HUES64 (cell line): ENCODE results near the gene WIPF3.

Source experiments
- H3K27ac ChIP-seq: 2 replicates; pipeline ENCODE4 v1.7.0; 2013; ENCODE audit warnings: low read depth, low read length, inconsistent platforms
- H3K27me3 ChIP-seq: 2 replicates; pipeline ENCODE4 v1.6.1; 2013; ENCODE audit warnings: mild to moderate bottlenecking, low read length; ENCODE audit not compliant: insufficient read depth
- H3K36me3 ChIP-seq: 2 replicates; pipeline ENCODE4 v1.6.1; 2013; ENCODE audit warnings: mild to moderate bottlenecking, low read length; ENCODE audit not compliant: insufficient read depth
- H3K4me1 ChIP-seq: 2 replicates; pipeline ENCODE4 v1.6.1; 2013; ENCODE audit warnings: mild to moderate bottlenecking, low read length, moderate library complexity; ENCODE audit not compliant: insufficient read depth
- H3K4me3 ChIP-seq: 2 replicates; pipeline ENCODE4 v1.5.1; 2013; ENCODE audit warnings: mild to moderate bottlenecking, low read length, moderate library complexity
- H3K9ac ChIP-seq: 2 replicates; pipeline ENCODE4 v1.6.1; 2013; ENCODE audit warnings: mild to moderate bottlenecking, low read depth, low read length
- H3K9me3 ChIP-seq: 2 replicates; pipeline ENCODE4 v1.6.1; 2013; ENCODE audit warnings: low read depth, low read length; ENCODE audit not compliant: insufficient read depth
- WGBS: fragments of 150-250, 120-280 bp; methylation state at CpG from one replicate; pipeline ENCODE4 v1.1.7; 2013; ENCODE audit warnings: missing lambda C conversion rate; 5-methylcytosine and 5-hydroxymethylcytosine counted together

The WIPF3 gene

GRCh38 chr7:29918850-29919249, 112.5 kb downstream of the WIPF3 start:
- Histone ChIP-seq H3K27me3 (no peaks in the 10 kb centered on the region), H3K27ac (no peak overlapping the region), H3K4me1 (no peaks in the 10 kb centered on the region), H3K9ac (no peak overlapping the region), H3K9me3 (no peaks in the 10 kb centered on the region), H3K36me3 (peaks cover 52% of the 10 kb centered on the region), H3K4me3 (no peak overlapping the region)
- 96% methylated on average over 4 of the region's 4 CpGs for WGBS

GRCh38 chr7:29919790-29920189, 113.5 kb downstream of the WIPF3 start:
- H3K27me3 ChIP-seq = no peaks in the 10 kb centered on the region
- no peak overlapping the region for H3K27ac ChIP-seq
- H3K9ac ChIP-seq = no peak overlapping the region
- peaks cover 62% of the 10 kb centered on the region for H3K36me3 ChIP-seq
- H3K4me1 ChIP-seq = no peaks in the 10 kb centered on the region
- no peaks in the 10 kb centered on the region for H3K9me3 ChIP-seq
- 99% methylated on average over 3 of the region's 5 CpGs for WGBS
- no peak overlapping the region for H3K4me3 ChIP-seq

GRCh38 chr7:29920491-29920890, 114.2 kb downstream of the WIPF3 start:
- H3K4me3 ChIP-seq = no peak overlapping the region
- H3K9me3 ChIP-seq = no peaks in the 10 kb centered on the region
- H3K36me3 ChIP-seq = peaks cover 69% of the 10 kb centered on the region
- H3K27me3 ChIP-seq = no peaks in the 10 kb centered on the region
- H3K27ac ChIP-seq = no peak overlapping the region
- WGBS = 90% methylated on average over 5 of the region's 5 CpGs
- H3K9ac ChIP-seq = no peak overlapping the region
- H3K4me1 ChIP-seq = no peaks in the 10 kb centered on the region

- Histone ChIP-seq H3K9ac (no peak overlapping the region), H3K27me3 (no peaks in the 10 kb centered on the region), H3K4me3 (no peak overlapping the region), H3K4me1 (no peaks in the 10 kb centered on the region), H3K27ac (no peak overlapping the region), H3K36me3 (peaks cover 79% of the 10 kb centered on the region), H3K9me3 (no peaks in the 10 kb centered on the region)
- WGBS = 60% methylated on average over 4 of the region's 4 CpGs
These were observed 115.2 kb downstream of the WIPF3 start for GRCh38 chr7:29921404-29922010.

GRCh38 chr7:29922921-29923700, 116.8 kb downstream of the WIPF3 start:
- Histone ChIP-seq H3K4me1 (no peaks in the 10 kb centered on the region), H3K36me3 (peaks cover 83% of the 10 kb centered on the region), H3K27ac (no peak overlapping the region), H3K9ac (no peak overlapping the region), H3K4me3 (no peak overlapping the region), H3K27me3 (no peaks in the 10 kb centered on the region), H3K9me3 (no peaks in the 10 kb centered on the region)
- WGBS = 85% methylated on average over 7 of the region's 7 CpGs

- no peaks in the 10 kb centered on the region for H3K4me1 ChIP-seq
- H3K4me3 ChIP-seq = no peak overlapping the region
- no peak overlapping the region for H3K9ac ChIP-seq
- no peak overlapping the region for H3K27ac ChIP-seq
- 89% methylated on average over 9 of the region's 9 CpGs for WGBS
- peaks cover 81% of the 10 kb centered on the region for H3K36me3 ChIP-seq
- H3K9me3 ChIP-seq = no peaks in the 10 kb centered on the region
- H3K27me3 ChIP-seq = no peaks in the 10 kb centered on the region
These were observed 117.7 kb downstream of the WIPF3 start for GRCh38 chr7:29924006-29924405.

- Histone ChIP-seq H3K27me3 (no peaks in the 10 kb centered on the region), H3K27ac (no peak overlapping the region), H3K4me1 (no peaks in the 10 kb centered on the region), H3K36me3 (peaks cover 82% of the 10 kb centered on the region), H3K9me3 (no peaks in the 10 kb centered on the region), H3K4me3 (no peak overlapping the region), H3K9ac (no peak overlapping the region)
- WGBS = 91% methylated on average over 2 of the region's 2 CpGs
These were observed 118.4 kb downstream of the WIPF3 start for GRCh38 chr7:29924684-29925083.

- WGBS = 94% methylated on average over 15 of the region's 15 CpGs
- H3K4me3 ChIP-seq = no peak overlapping the region
- H3K27me3 ChIP-seq = no peaks in the 10 kb centered on the region
- peaks cover 79% of the 10 kb centered on the region for H3K36me3 ChIP-seq
- no peak overlapping the region for H3K9ac ChIP-seq
- no peaks in the 10 kb centered on the region for H3K9me3 ChIP-seq
- H3K27ac ChIP-seq = no peak overlapping the region
- no peaks in the 10 kb centered on the region for H3K4me1 ChIP-seq
These were observed 119.9 kb downstream of the WIPF3 start for GRCh38 chr7:29926216-29926615.

GRCh38 chr7:29926741-29927140, 120.4 kb downstream of the WIPF3 start:
- WGBS = 92% methylated on average over 4 of the region's 5 CpGs
- Histone ChIP-seq H3K4me1 (no peaks in the 10 kb centered on the region), H3K9me3 (no peaks in the 10 kb centered on the region), H3K36me3 (peaks cover 82% of the 10 kb centered on the region), H3K4me3 (no peak overlapping the region), H3K9ac (no peak overlapping the region), H3K27ac (no peak overlapping the region), H3K27me3 (no peaks in the 10 kb centered on the region)

GRCh38 chr7:29929018-29929807, 122.9 kb downstream of the WIPF3 start:
- WGBS = 92% methylated on average over 17 of the region's 17 CpGs
- no peaks in the 10 kb centered on the region for H3K9me3 ChIP-seq
- H3K27me3 ChIP-seq = no peaks in the 10 kb centered on the region
- no peak overlapping the region for H3K9ac ChIP-seq
- H3K4me1 ChIP-seq = no peaks in the 10 kb centered on the region
- no peak overlapping the region for H3K27ac ChIP-seq
- H3K36me3 ChIP-seq = peaks cover 72% of the 10 kb centered on the region
- H3K4me3 ChIP-seq = no peak overlapping the region

- no peak overlapping the region for H3K27ac ChIP-seq
- no peak overlapping the region for H3K4me3 ChIP-seq
- WGBS = 95% methylated on average over 2 of the region's 2 CpGs
- no peaks in the 10 kb centered on the region for H3K4me1 ChIP-seq
- H3K9ac ChIP-seq = no peak overlapping the region
- H3K27me3 ChIP-seq = no peaks in the 10 kb centered on the region
- peaks cover 88% of the 10 kb centered on the region for H3K36me3 ChIP-seq
- H3K9me3 ChIP-seq = no peaks in the 10 kb centered on the region
These were observed 128.8 kb downstream of the WIPF3 start for GRCh38 chr7:29935111-29935510.
